Natural killer cell treated with Interleukin-12 subunit alpha and Interleukin-12 subunit beta and Interleukin-15 and Interleukin-18, amount 100 ng/mL, for 72 hours (primary cell): ENCODE results near the gene PRKCH. TPM values are rescaled to one million over a fixed set of nuclear protein-coding genes. Genes with fewer than 3 reads are reported as not detected.

Experiments used
- ATAC-seq, 2 donors: fragments of 150-1000 bp; cut with Tn5 transposase in 1 of 2; sonication (Bioruptor Pico), chemical (Tn5 transposase) in 1 of 2; 2 replicates each; pipeline ENCODE4 v1.10.0; 2021
- DNase-seq: peaks from one replicate; pipeline ENCODE4 v3.0.0; 2022; ENCODE audit warnings: low spot score
- H3K27ac Mint-ChIP-seq, 2 donors: 1 replicate in 1 of 2; 2 replicates in 1 of 2; pipeline ENCODE4 v1.8.0; 2022; ENCODE audit warnings: mixed read lengths in 2 of 2, mild to moderate bottlenecking in 1 of 2, moderate library complexity in 1 of 2
- H3K27me3 Mint-ChIP-seq, 2 donors: 1 replicate in 1 of 2; 2 replicates in 1 of 2; pipeline ENCODE4 v1.8.0; 2022; ENCODE audit warnings: mixed read lengths in 2 of 2
- H3K36me3 Mint-ChIP-seq: one replicate; pipeline ENCODE4 v1.8.0; 2022; ENCODE audit warnings: mixed read lengths
- H3K4me1 Mint-ChIP-seq, 2 donors: 1 replicate in 1 of 2; 2 replicates in 1 of 2; pipeline ENCODE4 v1.8.0; 2022; ENCODE audit warnings: low read depth in 2 of 2, mixed read lengths in 2 of 2, mild to moderate bottlenecking in 1 of 2
- H3K4me3 Mint-ChIP-seq: one replicate; pipeline ENCODE4 v1.8.0; 2022; ENCODE audit warnings: mixed read lengths
- H3K9me3 Mint-ChIP-seq: 2 replicates; pipeline ENCODE4 v1.8.0; 2022; ENCODE audit warnings: mixed read lengths
- total RNA-seq, 2 donors: library from RNA; stranded (reverse); gene quantifications; one replicate each; pipeline ENCODE4 v1.2.3, GENCODE V29; 2022

PRKCH gene
- total RNA-seq, 2 donors from 2014 or later, result 182 to 216 TPM

DNA sequence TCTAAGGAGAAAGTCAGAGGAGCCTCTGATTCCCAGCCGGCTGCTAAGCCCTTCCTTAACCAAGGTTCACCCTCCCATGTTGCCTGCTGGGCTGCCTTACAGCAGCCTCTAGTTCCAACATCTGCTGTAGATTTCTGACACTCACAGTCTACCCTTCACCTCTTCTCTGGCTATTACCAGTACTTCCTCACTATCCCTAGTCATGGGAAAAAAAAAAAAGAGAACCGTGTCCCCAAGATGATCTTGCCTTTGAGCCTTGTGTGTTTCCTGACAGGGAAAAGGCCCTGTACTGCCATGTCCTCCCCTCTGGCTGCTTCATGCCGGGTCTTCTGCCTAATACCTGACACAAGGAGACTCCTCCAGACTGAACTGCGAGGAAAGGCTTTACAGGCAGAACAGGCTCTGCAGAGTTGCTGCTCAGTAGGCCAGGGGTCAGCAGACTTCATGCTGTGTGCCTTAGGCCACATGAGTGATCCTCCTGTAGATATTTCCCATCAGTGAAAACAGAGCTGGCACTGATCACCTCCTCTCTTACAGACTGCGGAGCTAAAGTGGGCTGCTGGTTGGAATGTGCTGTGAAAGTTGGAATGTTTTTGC, 46.8 kb downstream of the PRKCH start:
- ATAC-seq (no peak), DNase-seq (no peak)
- peaks cover 10% of the 10 kb centered on the region for H3K36me3 Mint-ChIP-seq
- H3K27me3 Mint-ChIP-seq, result no peaks in the 10 kb centered on the region
- H3K4me3 Mint-ChIP-seq, result peak overlapping the region; percentile 51
- H3K4me1 Mint-ChIP-seq, result peaks cover 55 to 64% of the 10 kb centered on the region in 2 donors
- no peak overlapping the region for H3K27ac Mint-ChIP-seq
- peaks cover 3% of the 10 kb centered on the region for H3K9me3 Mint-ChIP-seq

- peaks cover 5% of the 10 kb centered on the region for H3K9me3 Mint-ChIP-seq
- ATAC-seq (no peak), DNase-seq (no peak)
- no peaks in the 10 kb centered on the region for H3K27me3 Mint-ChIP-seq
- H3K27ac Mint-ChIP-seq, result no peak overlapping the region
- peaks cover 13% of the 10 kb centered on the region for H3K36me3 Mint-ChIP-seq
- peaks cover 59 to 69% of the 10 kb centered on the region in 2 donors for H3K4me1 Mint-ChIP-seq
- peak overlapping the region; percentile 38 for H3K4me3 Mint-ChIP-seq
Observed at GRCh38 chr14:61368781-61369453, 47.5 kb downstream of the PRKCH start.

GRCh38 chr14:61369454-61369810, 48.1 kb downstream of the PRKCH start:
- ATAC-seq, result no peak
- no peak for DNase-seq
- Mint-ChIP-seq H3K27me3 (no peaks in the 10 kb centered on the region), H3K36me3 (peaks cover 13% of the 10 kb centered on the region), H3K27ac (no peak overlapping the region), H3K4me3 (peak overlapping the region; percentile 38), H3K9me3 (peaks cover 5% of the 10 kb centered on the region), H3K4me1 (peaks cover 59 to 69% of the 10 kb centered on the region in 2 donors)

GRCh38 chr14:61372379-61372778, 51.0 kb downstream of the PRKCH start:
- Mint-ChIP-seq H3K36me3 (peaks cover 37% of the 10 kb centered on the region), H3K4me1 (peaks cover 73% of the 10 kb centered on the region in 2 donors), H3K27me3 (no peaks in the 10 kb centered on the region), H3K4me3 (peak overlapping the region; percentile 73), H3K9me3 (peaks cover 19% of the 10 kb centered on the region), H3K27ac (no peak overlapping the region)
- ATAC-seq (peak in 1 of 2 donors; percentile 68), DNase-seq (no peak)

GRCh38 chr14:61372842-61373555, 51.6 kb downstream of the PRKCH start:
- Mint-ChIP-seq H3K4me3 (peak overlapping the region; percentile 73), H3K4me1 (peaks cover 67 to 74% of the 10 kb centered on the region in 2 donors), H3K36me3 (peaks cover 37% of the 10 kb centered on the region), H3K27ac (no peak overlapping the region), H3K9me3 (peaks cover 19% of the 10 kb centered on the region), H3K27me3 (no peaks in the 10 kb centered on the region)
- DNase-seq (no peak), ATAC-seq (peak; percentile 14 to 43)

- Mint-ChIP-seq H3K4me3 (peak overlapping the region; percentile 20), H3K36me3 (peaks cover 42% of the 10 kb centered on the region), H3K9me3 (peaks cover 19% of the 10 kb centered on the region), H3K27ac (no peak overlapping the region), H3K4me1 (peaks cover 54 to 74% of the 10 kb centered on the region in 2 donors), H3K27me3 (no peaks in the 10 kb centered on the region)
- ATAC-seq, result no peak
- DNase-seq, result no peak
Observed at GRCh38 chr14:61374284-61374683, 52.9 kb downstream of the PRKCH start.

- no peak for ATAC-seq
- peaks cover 19% of the 10 kb centered on the region for H3K9me3 Mint-ChIP-seq
- no peaks in the 10 kb centered on the region for H3K27me3 Mint-ChIP-seq
- peaks cover 42% of the 10 kb centered on the region for H3K36me3 Mint-ChIP-seq
- H3K27ac Mint-ChIP-seq, result no peak overlapping the region
- no peak for DNase-seq
- peaks cover 48 to 77% of the 10 kb centered on the region in 2 donors for H3K4me1 Mint-ChIP-seq
- H3K4me3 Mint-ChIP-seq, result peak overlapping the region; percentile 63
Observed at GRCh38 chr14:61375218-61375617, 53.8 kb downstream of the PRKCH start.

GRCh38 chr14:61376314-61376713, 54.9 kb downstream of the PRKCH start:
- Mint-ChIP-seq H3K27ac (no peak overlapping the region), H3K27me3 (no peaks in the 10 kb centered on the region), H3K4me1 (peaks cover 37 to 81% of the 10 kb centered on the region in 2 donors), H3K36me3 (peaks cover 42% of the 10 kb centered on the region), H3K9me3 (peaks cover 19% of the 10 kb centered on the region), H3K4me3 (peak overlapping the region; percentile 11)
- ATAC-seq, result no peak
- no peak for DNase-seq

GRCh38 chr14:61377749-61378148, 56.4 kb downstream of the PRKCH start:
- Mint-ChIP-seq H3K27me3 (no peaks in the 10 kb centered on the region), H3K9me3 (peaks cover 19% of the 10 kb centered on the region), H3K27ac (no peak overlapping the region), H3K4me3 (no peak overlapping the region), H3K4me1 (peaks cover 22 to 78% of the 10 kb centered on the region in 2 donors), H3K36me3 (peaks cover 37% of the 10 kb centered on the region)
- DNase-seq (no peak), ATAC-seq (no peak)

GRCh38 chr14:61379639-61380184, 58.3 kb downstream of the PRKCH start:
- Mint-ChIP-seq H3K4me1 (peaks cover 11 to 69% of the 10 kb centered on the region in 2 donors), H3K4me3 (peak overlapping the region; percentile 75), H3K36me3 (peaks cover 26% of the 10 kb centered on the region), H3K27me3 (no peaks in the 10 kb centered on the region), H3K9me3 (peaks cover 14% of the 10 kb centered on the region), H3K27ac (no peak overlapping the region)
- DNase-seq, result peak; percentile 77
- peak; percentile 77 to 78 for ATAC-seq

- ATAC-seq (no peak), DNase-seq (no peak)
- Mint-ChIP-seq H3K4me3 (peak overlapping the region; percentile 75), H3K36me3 (peaks cover 17% of the 10 kb centered on the region), H3K27me3 (no peaks in the 10 kb centered on the region), H3K27ac (no peak overlapping the region), H3K4me1 (peaks cover 0 to 60% of the 10 kb centered on the region in 2 donors), H3K9me3 (peaks cover 6% of the 10 kb centered on the region)
Observed at GRCh38 chr14:61380984-61381383, 59.6 kb downstream of the PRKCH start.

DNA sequence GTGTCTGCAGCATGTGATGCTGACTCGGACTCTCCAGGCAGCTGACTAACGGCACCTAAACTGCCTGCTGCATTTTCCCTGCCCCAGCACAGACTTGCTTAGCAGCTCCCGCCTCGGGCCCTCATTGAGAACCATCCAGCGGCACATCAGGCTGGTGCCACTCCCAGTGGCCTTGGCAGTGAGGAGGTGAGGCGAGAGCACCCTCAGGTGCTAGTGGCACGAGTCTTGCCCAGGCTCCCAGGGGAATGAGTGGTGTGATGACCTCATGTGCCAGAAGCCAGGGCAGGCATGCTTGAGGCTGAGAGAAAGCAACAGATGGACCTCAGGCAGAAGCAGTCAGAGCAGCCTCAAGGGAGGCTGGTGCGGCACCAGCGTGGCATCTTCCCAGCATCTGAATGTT, 60.2 kb downstream of the PRKCH start:
- Mint-ChIP-seq H3K4me3 (peak overlapping the region; percentile 75), H3K9me3 (peaks cover under 1% of the 10 kb centered on the region), H3K4me1 (peaks cover 0 to 54% of the 10 kb centered on the region in 2 donors), H3K27me3 (no peaks in the 10 kb centered on the region), H3K27ac (no peak overlapping the region), H3K36me3 (peaks cover 11% of the 10 kb centered on the region)
- no peak for DNase-seq
- ATAC-seq, result peak; percentile 13 to 43

DNA sequence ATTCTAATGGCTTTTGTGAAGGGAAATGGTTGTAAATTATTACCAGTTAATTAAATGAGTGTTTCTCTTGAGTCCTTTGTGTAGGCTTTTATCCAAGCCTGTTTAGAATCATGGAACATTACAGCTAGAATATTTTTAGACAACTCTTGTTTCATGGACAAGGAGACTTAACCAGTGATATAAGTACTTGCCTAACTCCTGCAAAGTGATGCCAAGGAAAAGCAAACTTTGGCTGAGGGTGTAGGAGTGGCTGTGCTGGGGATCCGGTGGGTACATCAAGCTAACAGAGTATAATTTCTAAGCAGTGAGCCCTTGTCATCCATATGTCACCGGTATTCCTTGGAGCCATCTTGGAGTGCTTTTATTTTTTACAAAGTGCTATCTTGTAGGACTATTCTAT, 61.5 kb downstream of the PRKCH start:
- no peak overlapping the region for H3K27ac Mint-ChIP-seq
- H3K4me1 Mint-ChIP-seq, result peaks cover 0 to 42% of the 10 kb centered on the region in 2 donors
- peaks cover 5% of the 10 kb centered on the region for H3K36me3 Mint-ChIP-seq
- peak overlapping the region; percentile 75 for H3K4me3 Mint-ChIP-seq
- DNase-seq (no peak), ATAC-seq (no peak)
- H3K9me3 Mint-ChIP-seq, result no peaks in the 10 kb centered on the region
- no peaks in the 10 kb centered on the region for H3K27me3 Mint-ChIP-seq
